ENCODE measurements around the gene ZNF524. TPM values are rescaled to one million over a fixed set of nuclear protein-coding genes. Genes with fewer than 3 reads are reported as not detected.
A peak's percentile ranks its signal among the peaks of the same experiment; 100 is the strongest.

Gene ZNF524
- total RNA-seq, 4 donors from 2014 or later, result 20.3 to 33.5 (median 26.4) TPM

GRCh38 chr19:55644842-55645511 lies 44.9 kb downstream of the ZNF524 start:
- no peak for TF ChIP-seq POLR2A (IDR thresholded peaks at IDR 0.05)
- Histone ChIP-seq H3K27me3 (no peaks in the 10 kb centered on the region), H3K36me3 (peaks cover 0 to 19% of the 10 kb centered on the region in 2 donors), H3K27ac (no peak overlapping the region), H3K9me3 (no peaks in the 10 kb centered on the region), H3K4me1 (peaks cover 3 to 94% (median 49%) of the 10 kb centered on the region in 3 donors), H3K4me3 (peak overlapping the region in 1 of 2 donors; percentile 95)
- 60% methylated on average over 2 of the region's 28 CpGs; no CpG with 5 or more reads in 1 of the 2 donors for WGBS, 2 donors (ENCODE audit: low coverage in 1 of 2)
- ATAC-seq, result no peak

GRCh38 chr19:55645512-55645881 lies 45.4 kb downstream of the ZNF524 start:
- TF ChIP-seq CTCF (IDR thresholded peaks at IDR 0.05) (no peak), POLR2AphosphoS5 (IDR thresholded peaks at IDR 0.05) (no peak), EP300 (IDR thresholded peaks at IDR 0.05) (no peak), POLR2A (IDR thresholded peaks at IDR 0.05) (no peak)
- Histone ChIP-seq H3K27ac (no peak overlapping the region), H3K36me3 (peaks cover 0 to 20% of the 10 kb centered on the region in 2 donors), H3K9me3 (no peaks in the 10 kb centered on the region), H3K4me1 (peaks cover 0 to 93% (median 43%) of the 10 kb centered on the region in 3 donors), H3K27me3 (no peaks in the 10 kb centered on the region), H3K4me3 (no peak overlapping the region)
- ATAC-seq, result no peak
- 29 to 51% methylated on average over 1 to 5 of the region's 5 CpGs for WGBS, 2 donors (ENCODE audit: low coverage in 1 of 2)

- H3K9me3 ChIP-seq, result no peaks in the 10 kb centered on the region
- no peaks in the 10 kb centered on the region for H3K27me3 ChIP-seq
- ATAC-seq, result no peak
- TF ChIP-seq EP300 (IDR thresholded peaks at IDR 0.05), result no peak
- no peak for TF ChIP-seq CTCF (IDR thresholded peaks at IDR 0.05)
- no peak for TF ChIP-seq POLR2A (IDR thresholded peaks at IDR 0.05)
- TF ChIP-seq POLR2AphosphoS5 (IDR thresholded peaks at IDR 0.05), result no peak
- H3K27ac ChIP-seq, result peak overlapping the region; percentile 64 to 94 (median 90)
- H3K4me3 ChIP-seq, result peak overlapping the region; percentile 76 to 96
- H3K36me3 ChIP-seq, result peaks cover 0 to 36% of the 10 kb centered on the region in 2 donors
- peaks cover 0 to 78% (median 39%) of the 10 kb centered on the region in 3 donors for H3K4me1 ChIP-seq
- 15 to 50% methylated on average over 5 to 8 of the region's 14 CpGs for WGBS, 2 donors (ENCODE audit: low coverage in 1 of 2)
These were observed 47.0 kb downstream of the ZNF524 start for GRCh38 chr19:55646889-55647731.

GRCh38 chr19:55647732-55648584 lies 47.9 kb downstream of the ZNF524 start, which contains the start of gene CCDC106:
Gene CCDC106 (plus strand): TSS chr19:55648212. CDS start chr19:55649047, 835 bp downstream.
- H3K9me3 ChIP-seq, result no peaks in the 10 kb centered on the region
- TF ChIP-seq EP300 (IDR thresholded peaks at IDR 0.05) (no peak), CTCF (IDR thresholded peaks at IDR 0.05) (no peak), POLR2AphosphoS5 (IDR thresholded peaks at IDR 0.05) (peak; percentile 36), POLR2A (IDR thresholded peaks at IDR 0.05) (peak in 1 of 2 donors; percentile 18)
- H3K36me3 ChIP-seq, result peaks cover 0 to 43% of the 10 kb centered on the region in 2 donors
- peak; percentile 61 for ATAC-seq
- peak within 1 kb of the TSS; percentile 76 to 96 for H3K4me3 ChIP-seq
- H3K27ac ChIP-seq, result peak within 1 kb of the TSS; percentile 64 to 94 (median 90)
- H3K27me3 ChIP-seq, result no peaks in the 10 kb centered on the region
- peaks cover 0 to 77% (median 35%) of the 10 kb centered on the region in 3 donors for H3K4me1 ChIP-seq
- WGBS, 2 donors (ENCODE audit: low coverage in 1 of 2), result no CpG with 5 or more reads among the region's 87 CpGs
